ENCODE results near the gene IGF2BP2. TPM values are rescaled to one million over a fixed set of nuclear protein-coding genes. Genes with fewer than 3 reads are reported as not detected.
"Not testable (repeated sequence)": the region's sequence is repeated elsewhere in the genome, so short reads cannot be mapped to it uniquely, and the experiment has no call there.

Gene IGF2BP2
- total and polyA plus RNA-seq, 7 donors = 1.1 to 5.6 (median 2.3) TPM

DNA sequence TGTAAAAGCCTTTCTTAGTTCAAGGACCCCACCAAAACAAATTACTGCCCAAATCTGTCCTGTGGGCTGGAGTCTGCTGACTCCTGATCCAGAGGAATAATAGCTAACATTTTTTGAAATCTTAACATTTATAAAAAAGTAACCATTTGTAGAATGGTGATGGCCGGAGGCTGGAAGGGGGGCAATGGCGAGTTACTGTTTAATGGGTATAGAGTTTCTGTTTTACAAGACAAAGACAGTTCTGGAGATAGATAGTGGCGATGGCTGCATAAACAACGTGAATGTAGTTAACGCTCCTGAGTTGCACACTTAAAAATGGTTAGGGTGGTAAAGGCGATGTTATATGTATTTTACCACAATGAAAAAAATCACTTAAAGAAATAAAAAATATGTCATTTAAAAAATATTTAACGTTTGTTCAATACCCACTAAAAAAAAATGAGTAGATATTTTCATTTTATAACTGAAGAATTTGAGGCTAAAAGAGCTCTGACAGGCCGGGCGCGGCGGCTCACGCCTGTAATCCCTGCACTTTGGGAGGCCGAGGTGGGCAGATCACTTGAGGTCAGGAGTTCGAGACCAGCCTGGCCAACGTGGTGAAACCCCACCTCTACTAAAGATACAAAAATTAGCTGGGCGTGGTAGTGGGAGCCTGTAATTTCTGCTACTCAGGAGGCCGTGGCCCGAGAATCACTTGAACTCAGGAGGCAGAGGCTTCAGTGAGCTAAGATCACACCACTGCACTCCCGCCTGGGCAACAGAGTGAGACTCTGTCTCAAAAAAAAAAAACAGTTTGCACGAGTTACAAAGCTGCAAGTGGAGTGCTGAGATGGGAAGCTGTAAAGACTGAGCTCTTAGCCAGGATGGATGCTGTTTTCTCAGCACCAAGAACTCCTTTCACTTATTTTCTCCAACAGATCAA is 37.6 kb downstream of the IGF2BP2 start:
- 79 to 82% (median 79%) methylated on average over 20 of the region's 20 CpGs for WGBS, 3 donors

DNA sequence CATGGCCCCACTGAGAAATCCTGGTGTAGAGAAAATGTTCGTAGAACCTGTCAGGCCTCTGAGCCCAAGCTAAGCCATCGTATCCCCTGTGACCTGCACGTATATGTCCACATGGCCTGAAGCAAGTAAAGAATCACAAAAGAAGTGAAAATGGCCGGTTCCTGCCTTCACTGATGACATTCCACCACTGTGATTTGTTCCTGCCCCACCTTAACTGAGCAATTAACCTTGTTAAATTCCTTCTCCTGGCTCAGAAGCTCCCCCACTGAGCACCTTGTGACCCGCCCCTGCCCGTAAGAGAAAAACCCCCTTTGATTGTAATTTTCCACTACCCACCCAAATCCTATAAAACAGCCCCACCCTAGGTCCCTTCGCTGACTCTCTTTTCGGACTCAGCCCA is 38.6 kb downstream of the IGF2BP2 start:
- H3K9me3 ChIP-seq; H3K36me3 ChIP-seq (ENCODE audit: insufficient read depth in 1 of 2, low read depth in 1 of 2); ATAC-seq; H3K27ac ChIP-seq; H3K4me1 ChIP-seq; H3K27me3 ChIP-seq (ENCODE audit: insufficient read depth in 3 of 3, low read length in 2 of 3); DNase-seq; H3K4me3 ChIP-seq; intact Hi-C loops (cut with DNase I): not testable (repeated sequence)
- 81 to 86% (median 82%) methylated on average over 8 of the region's 8 CpGs for WGBS, 3 donors

More for the DNA sequence above, 37.6 kb downstream of the IGF2BP2 start:
- H3K27ac ChIP-seq = no peak overlapping the region
- no peaks in the 10 kb centered on the region for H3K27me3 ChIP-seq (ENCODE audit: insufficient read depth in 3 of 3, low read length in 2 of 3)
- intact Hi-C loops (cut with DNase I) = no loop called here
- no peaks in the 10 kb centered on the region for H3K4me1 ChIP-seq
- no peak for DNase-seq
- H3K4me3 ChIP-seq = no peak overlapping the region
- TF ChIP-seq, protein P1, sequence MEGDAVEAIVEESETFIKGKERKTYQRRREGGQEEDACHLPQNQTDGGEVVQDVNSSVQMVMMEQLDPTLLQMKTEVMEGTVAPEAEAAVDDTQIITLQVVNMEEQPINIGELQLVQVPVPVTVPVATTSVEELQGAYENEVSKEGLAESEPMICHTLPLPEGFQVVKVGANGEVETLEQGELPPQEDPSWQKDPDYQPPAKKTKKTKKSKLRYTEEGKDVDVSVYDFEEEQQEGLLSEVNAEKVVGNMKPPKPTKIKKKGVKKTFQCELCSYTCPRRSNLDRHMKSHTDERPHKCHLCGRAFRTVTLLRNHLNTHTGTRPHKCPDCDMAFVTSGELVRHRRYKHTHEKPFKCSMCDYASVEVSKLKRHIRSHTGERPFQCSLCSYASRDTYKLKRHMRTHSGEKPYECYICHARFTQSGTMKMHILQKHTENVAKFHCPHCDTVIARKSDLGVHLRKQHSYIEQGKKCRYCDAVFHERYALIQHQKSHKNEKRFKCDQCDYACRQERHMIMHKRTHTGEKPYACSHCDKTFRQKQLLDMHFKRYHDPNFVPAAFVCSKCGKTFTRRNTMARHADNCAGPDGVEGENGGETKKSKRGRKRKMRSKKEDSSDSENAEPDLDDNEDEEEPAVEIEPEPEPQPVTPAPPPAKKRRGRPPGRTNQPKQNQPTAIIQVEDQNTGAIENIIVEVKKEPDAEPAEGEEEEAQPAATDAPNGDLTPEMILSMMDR (IDR thresholded peaks at IDR 0.05) = no peak
- no peaks in the 10 kb centered on the region for H3K36me3 ChIP-seq (ENCODE audit: insufficient read depth in 1 of 2, low read depth in 1 of 2)
- H3K9me3 ChIP-seq = no peaks in the 10 kb centered on the region
- no peak for ATAC-seq

DNA sequence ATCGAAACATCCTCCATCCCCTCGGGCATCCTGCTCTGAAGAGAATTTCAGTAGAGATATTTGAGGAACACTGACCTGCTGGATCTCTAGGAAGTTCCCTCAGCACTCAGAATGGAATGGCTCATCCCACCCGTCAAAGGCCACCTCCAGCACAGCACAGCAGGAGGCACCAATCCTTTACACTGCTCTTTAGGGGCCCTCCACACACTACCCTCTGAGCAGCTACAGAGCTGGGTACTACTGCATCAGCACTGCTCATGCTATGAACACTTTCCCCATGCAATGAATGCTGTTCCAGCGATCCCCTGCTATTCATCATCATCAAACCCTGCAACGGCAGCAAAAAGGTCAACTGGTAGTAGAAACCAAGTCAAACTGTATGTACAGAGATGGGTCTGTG is 40.5 kb downstream of the IGF2BP2 start:
- DNase-seq (no peak), ATAC-seq (no peak)
- Histone ChIP-seq H3K4me3 (no peak overlapping the region), H3K27me3 (ENCODE audit: insufficient read depth in 3 of 3, low read length in 2 of 3) (no peaks in the 10 kb centered on the region), H3K36me3 (ENCODE audit: insufficient read depth in 1 of 2, low read depth in 1 of 2) (no peaks in the 10 kb centered on the region), H3K4me1 (no peaks in the 10 kb centered on the region), H3K9me3 (no peaks in the 10 kb centered on the region), H3K27ac (no peak overlapping the region)
- 89 to 95% (median 90%) methylated on average over 5 of the region's 5 CpGs for WGBS, 3 donors
- TF ChIP-seq, protein P1 (IDR thresholded peaks at IDR 0.05) = no peak
- intact Hi-C loops (cut with DNase I) = no loop called here

DNA sequence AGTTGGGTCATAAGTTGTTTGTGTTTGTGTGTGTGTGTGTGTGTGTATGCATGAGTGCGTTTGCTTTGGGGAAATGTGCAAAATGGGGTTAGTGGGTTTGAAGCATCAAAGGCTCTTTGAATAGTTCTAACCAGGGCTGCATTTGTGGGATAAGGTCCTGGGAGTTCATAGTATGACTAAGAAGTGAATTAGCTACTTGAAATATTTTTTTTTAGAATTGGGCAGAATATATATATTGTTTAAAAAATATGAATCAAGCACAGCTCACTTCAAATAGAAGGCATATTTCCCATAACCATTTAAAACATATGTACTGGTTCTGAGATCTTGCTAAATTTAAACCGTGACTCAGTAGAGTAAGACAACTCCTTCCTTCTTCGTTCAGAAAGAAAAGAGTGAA is 43.1 kb downstream of the IGF2BP2 start:
- intact Hi-C loops (cut with DNase I) = no loop called here
- H3K36me3 ChIP-seq (ENCODE audit: insufficient read depth in 1 of 2, low read depth in 1 of 2) = no peaks in the 10 kb centered on the region
- DNase-seq = no peak
- no peaks in the 10 kb centered on the region for H3K27me3 ChIP-seq (ENCODE audit: insufficient read depth in 3 of 3, low read length in 2 of 3)
- TF ChIP-seq, protein P1 (IDR thresholded peaks at IDR 0.05) = no peak
- no peaks in the 10 kb centered on the region for H3K4me1 ChIP-seq
- H3K27ac ChIP-seq = no peak overlapping the region
- no peak overlapping the region for H3K4me3 ChIP-seq
- 64 to 68% (median 67%) methylated on average over 3 of the region's 3 CpGs for WGBS, 3 donors
- ATAC-seq = no peak
- no peaks in the 10 kb centered on the region for H3K9me3 ChIP-seq

DNA sequence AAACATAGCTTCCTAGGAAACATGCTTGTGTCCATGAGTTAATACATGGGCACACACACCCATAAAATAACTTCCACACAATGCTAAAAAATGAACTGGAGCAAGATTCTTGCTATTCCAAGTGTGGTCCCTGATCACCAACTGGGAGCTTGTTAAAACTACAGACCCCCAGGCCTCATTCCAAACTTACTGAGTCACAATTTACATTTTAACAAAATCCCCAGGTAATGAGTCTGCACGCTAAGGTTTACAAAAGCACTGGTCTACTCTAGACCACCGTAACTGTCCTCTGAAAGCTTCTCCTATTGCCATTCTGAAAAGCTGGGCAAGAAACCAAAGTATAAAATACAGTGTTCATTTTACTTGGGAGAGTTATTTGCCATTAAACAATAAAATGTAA is 45.4 kb downstream of the IGF2BP2 start:
- TF ChIP-seq, protein P1 (IDR thresholded peaks at IDR 0.05) = no peak
- Histone ChIP-seq H3K27me3 (ENCODE audit: insufficient read depth in 3 of 3, low read length in 2 of 3) (no peaks in the 10 kb centered on the region), H3K36me3 (ENCODE audit: insufficient read depth in 1 of 2, low read depth in 1 of 2) (no peaks in the 10 kb centered on the region), H3K4me1 (no peaks in the 10 kb centered on the region), H3K9me3 (no peaks in the 10 kb centered on the region), H3K4me3 (no peak overlapping the region), H3K27ac (no peak overlapping the region)
- no peak for ATAC-seq
- WGBS, 3 donors = 88 to 94% (median 89%) methylated on average over 2 of the region's 2 CpGs
- intact Hi-C loops (cut with DNase I) = no loop called here
- no peak for DNase-seq
